ENCODE data around the gene RBKS. TPM values are rescaled to one million over a fixed set of nuclear protein-coding genes. Genes with fewer than 3 reads are reported as not detected.
"Not testable (repeated sequence)": the region's sequence is repeated elsewhere in the genome, so short reads cannot be mapped to it uniquely, and the experiment has no call there.

The RBKS gene
- total RNA-seq, 1 donor from 2014 or later = 1.6 TPM

GRCh38 chr2:27866237-27866636 is 23.9 kb downstream of the RBKS start:
- Histone ChIP-seq H2AFZ (ENCODE audit: low read depth, low read length) (no peak overlapping the region), H3K27me3 (ENCODE audit: insufficient read depth, low read length) (no peaks in the 10 kb centered on the region), H3K9ac (ENCODE audit: low read length) (no peak overlapping the region), H3K27ac (ENCODE audit: low read depth, low read length) (no peak overlapping the region), H3K4me2 (ENCODE audit: low read length) (no peak overlapping the region), H4K20me1 (ENCODE audit: insufficient read depth, low read length) (no peaks in the 10 kb centered on the region), H3K9me3 (ENCODE audit: insufficient read depth, low read depth, low read length) (no peaks in the 10 kb centered on the region), H3K4me3 (ENCODE audit: insufficient read depth, low read depth, low read length) (no peak overlapping the region), H3K36me3 (ENCODE audit: insufficient read depth, low read length) (no peaks in the 10 kb centered on the region), H3K79me2 (ENCODE audit: insufficient read depth, low read length) (no peaks in the 10 kb centered on the region), H3K4me1 (ENCODE audit: insufficient read depth, low read length) (peaks cover 6% of the 10 kb centered on the region)
- FAIRE-seq = no peak
- no peak for DNase-seq (ENCODE audit: low read depth)
- Mint-ChIP-seq H3K27ac (ENCODE audit: unreplicated experiment) (no peak overlapping the region), H3K4me3 (ENCODE audit: unreplicated experiment) (no peak overlapping the region), H3K36me3 (ENCODE audit: low read depth, unreplicated experiment) (no peaks in the 10 kb centered on the region), H3K27me3 (ENCODE audit: low read depth, unreplicated experiment) (no peaks in the 10 kb centered on the region), H3K9me3 (ENCODE audit: unreplicated experiment) (no peaks in the 10 kb centered on the region), H3K4me1 (ENCODE audit: low read depth, unreplicated experiment) (no peaks in the 10 kb centered on the region)
- TF ChIP-seq EZH2 (IDR thresholded peaks at IDR 0.05; ENCODE audit: insufficient read depth, low read length) (no peak), CTCF (IDR thresholded peaks at IDR 0.05; ENCODE audit: insufficient read depth, low read depth, low read length) (no peak)

DNA sequence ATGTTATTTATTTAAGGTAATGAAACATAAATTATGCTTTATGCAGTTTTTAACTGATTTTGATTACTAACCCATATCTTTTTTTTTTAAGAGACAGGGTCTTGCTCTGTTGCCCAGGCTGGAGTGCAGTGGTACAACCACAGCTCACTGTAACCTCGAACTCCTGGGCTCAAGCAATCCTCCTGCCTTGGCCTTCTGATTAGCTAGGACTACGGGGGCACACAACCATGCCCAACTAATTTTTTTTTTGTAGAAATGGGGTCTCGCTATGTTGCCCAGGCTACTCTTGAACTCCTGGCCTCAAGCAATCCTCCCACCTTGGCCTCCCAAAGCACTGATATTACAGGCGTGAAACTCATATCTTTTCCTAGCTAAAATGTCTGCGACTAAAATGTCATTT is 26.2 kb downstream of the RBKS start:
- not testable (repeated sequence) for DNase-seq (ENCODE audit: low read depth); H3K4me1 ChIP-seq (ENCODE audit: insufficient read depth, low read length); H3K9me3 ChIP-seq (ENCODE audit: insufficient read depth, low read depth, low read length); H3K27ac ChIP-seq (ENCODE audit: low read depth, low read length); H3K9ac ChIP-seq (ENCODE audit: low read length); H3K27ac Mint-ChIP-seq (ENCODE audit: unreplicated experiment); H3K9me3 Mint-ChIP-seq (ENCODE audit: unreplicated experiment); H2AFZ ChIP-seq (ENCODE audit: low read depth, low read length); H3K27me3 Mint-ChIP-seq (ENCODE audit: low read depth, unreplicated experiment); H3K4me3 Mint-ChIP-seq (ENCODE audit: unreplicated experiment); H3K4me1 Mint-ChIP-seq (ENCODE audit: low read depth, unreplicated experiment); H3K4me2 ChIP-seq (ENCODE audit: low read length); FAIRE-seq; H3K36me3 Mint-ChIP-seq (ENCODE audit: low read depth, unreplicated experiment); H3K4me3 ChIP-seq (ENCODE audit: insufficient read depth, low read depth, low read length); H3K36me3 ChIP-seq (ENCODE audit: insufficient read depth, low read length); H3K79me2 ChIP-seq (ENCODE audit: insufficient read depth, low read length); H4K20me1 ChIP-seq (ENCODE audit: insufficient read depth, low read length); H3K27me3 ChIP-seq (ENCODE audit: insufficient read depth, low read length)

GRCh38 chr2:27863146-27863545 is 27.0 kb downstream of the RBKS start:
- Mint-ChIP-seq H3K4me3 (ENCODE audit: unreplicated experiment) (no peak overlapping the region), H3K36me3 (ENCODE audit: low read depth, unreplicated experiment) (peaks cover 2% of the 10 kb centered on the region), H3K9me3 (ENCODE audit: unreplicated experiment) (no peaks in the 10 kb centered on the region), H3K4me1 (ENCODE audit: low read depth, unreplicated experiment) (peaks cover 8% of the 10 kb centered on the region), H3K27ac (ENCODE audit: unreplicated experiment) (no peak overlapping the region), H3K27me3 (ENCODE audit: low read depth, unreplicated experiment) (no peaks in the 10 kb centered on the region)
- no peak overlapping the region for H3K4me2 ChIP-seq (ENCODE audit: low read length)
- no peak overlapping the region for H2AFZ ChIP-seq (ENCODE audit: low read depth, low read length)
- no peaks in the 10 kb centered on the region for H3K36me3 ChIP-seq (ENCODE audit: insufficient read depth, low read length)
- no peak overlapping the region for H3K27ac ChIP-seq (ENCODE audit: low read depth, low read length)
- FAIRE-seq (no peak), DNase-seq (ENCODE audit: low read depth) (no peak)
- no peaks in the 10 kb centered on the region for H4K20me1 ChIP-seq (ENCODE audit: insufficient read depth, low read length)
- no peak overlapping the region for H3K4me3 ChIP-seq (ENCODE audit: insufficient read depth, low read depth, low read length)
- no peak for TF ChIP-seq EZH2 (IDR thresholded peaks at IDR 0.05; ENCODE audit: insufficient read depth, low read length)
- H3K9me3 ChIP-seq (ENCODE audit: insufficient read depth, low read depth, low read length) = no peaks in the 10 kb centered on the region
- H3K4me1 ChIP-seq (ENCODE audit: insufficient read depth, low read length) = no peaks in the 10 kb centered on the region
- H3K79me2 ChIP-seq (ENCODE audit: insufficient read depth, low read length) = no peaks in the 10 kb centered on the region
- no peaks in the 10 kb centered on the region for H3K27me3 ChIP-seq (ENCODE audit: insufficient read depth, low read length)
- no peak overlapping the region for H3K9ac ChIP-seq (ENCODE audit: low read length)

DNA sequence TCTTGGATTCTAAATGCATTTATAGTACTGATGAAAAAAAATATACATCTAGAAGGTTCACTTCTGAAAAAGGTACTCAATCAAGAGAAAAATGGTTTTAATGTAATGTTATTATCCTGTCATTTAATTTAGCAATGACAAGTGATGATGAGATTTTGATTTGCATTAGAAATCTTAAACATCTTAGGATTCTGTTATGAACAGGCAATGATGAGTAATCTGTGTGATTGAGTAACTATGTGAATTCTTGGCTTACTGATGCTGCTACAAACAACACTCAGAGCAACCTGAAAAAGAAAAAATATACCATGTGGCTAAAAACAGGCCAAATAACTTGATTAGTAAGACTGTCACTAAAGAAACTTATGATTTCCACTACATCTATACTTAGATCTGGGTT is 30.1 kb downstream of the RBKS start:
- no peak overlapping the region for H3K4me3 Mint-ChIP-seq (ENCODE audit: unreplicated experiment)
- H3K27me3 ChIP-seq (ENCODE audit: insufficient read depth, low read length) = no peaks in the 10 kb centered on the region
- no peaks in the 10 kb centered on the region for H4K20me1 ChIP-seq (ENCODE audit: insufficient read depth, low read length)
- H3K27me3 Mint-ChIP-seq (ENCODE audit: low read depth, unreplicated experiment) = no peaks in the 10 kb centered on the region
- H3K4me2 ChIP-seq (ENCODE audit: low read length) = no peak overlapping the region
- H3K4me3 ChIP-seq (ENCODE audit: insufficient read depth, low read depth, low read length) = no peak overlapping the region
- H3K27ac Mint-ChIP-seq (ENCODE audit: unreplicated experiment) = peak overlapping the region; percentile 3
- H3K9me3 ChIP-seq (ENCODE audit: insufficient read depth, low read depth, low read length) = no peaks in the 10 kb centered on the region
- DNase-seq (ENCODE audit: low read depth) = peak; percentile 81
- H3K9ac ChIP-seq (ENCODE audit: low read length) = no peak overlapping the region
- no peaks in the 10 kb centered on the region for H3K36me3 ChIP-seq (ENCODE audit: insufficient read depth, low read length)
- H3K36me3 Mint-ChIP-seq (ENCODE audit: low read depth, unreplicated experiment) = peaks cover 2% of the 10 kb centered on the region
- H2AFZ ChIP-seq (ENCODE audit: low read depth, low read length) = no peak overlapping the region
- H3K4me1 ChIP-seq (ENCODE audit: insufficient read depth, low read length) = peaks cover 18% of the 10 kb centered on the region
- peaks cover 11% of the 10 kb centered on the region for H3K4me1 Mint-ChIP-seq (ENCODE audit: low read depth, unreplicated experiment)
- H3K9me3 Mint-ChIP-seq (ENCODE audit: unreplicated experiment) = peaks cover 7% of the 10 kb centered on the region
- no peak overlapping the region for H3K27ac ChIP-seq (ENCODE audit: low read depth, low read length)
- FAIRE-seq = peak; percentile 20
- no peaks in the 10 kb centered on the region for H3K79me2 ChIP-seq (ENCODE audit: insufficient read depth, low read length)
- TF ChIP-seq CTCF (IDR thresholded peaks at IDR 0.05; ENCODE audit: insufficient read depth, low read depth, low read length) (no peak), EZH2 (IDR thresholded peaks at IDR 0.05; ENCODE audit: insufficient read depth, low read length) (no peak)

All from astrocyte (in vitro differentiated cells and primary cell).